NCI-H1436 treated with DMSO at 0.1 percent for 48 hours (cell line): ENCODE data around the gene TMUB1.

ENCODE experiments used
- DNase-seq: peaks from one replicate; lab custom pipeline; 2025; lab: John Stamatoyannopoulos, UW

The TMUB1 gene

DNA sequence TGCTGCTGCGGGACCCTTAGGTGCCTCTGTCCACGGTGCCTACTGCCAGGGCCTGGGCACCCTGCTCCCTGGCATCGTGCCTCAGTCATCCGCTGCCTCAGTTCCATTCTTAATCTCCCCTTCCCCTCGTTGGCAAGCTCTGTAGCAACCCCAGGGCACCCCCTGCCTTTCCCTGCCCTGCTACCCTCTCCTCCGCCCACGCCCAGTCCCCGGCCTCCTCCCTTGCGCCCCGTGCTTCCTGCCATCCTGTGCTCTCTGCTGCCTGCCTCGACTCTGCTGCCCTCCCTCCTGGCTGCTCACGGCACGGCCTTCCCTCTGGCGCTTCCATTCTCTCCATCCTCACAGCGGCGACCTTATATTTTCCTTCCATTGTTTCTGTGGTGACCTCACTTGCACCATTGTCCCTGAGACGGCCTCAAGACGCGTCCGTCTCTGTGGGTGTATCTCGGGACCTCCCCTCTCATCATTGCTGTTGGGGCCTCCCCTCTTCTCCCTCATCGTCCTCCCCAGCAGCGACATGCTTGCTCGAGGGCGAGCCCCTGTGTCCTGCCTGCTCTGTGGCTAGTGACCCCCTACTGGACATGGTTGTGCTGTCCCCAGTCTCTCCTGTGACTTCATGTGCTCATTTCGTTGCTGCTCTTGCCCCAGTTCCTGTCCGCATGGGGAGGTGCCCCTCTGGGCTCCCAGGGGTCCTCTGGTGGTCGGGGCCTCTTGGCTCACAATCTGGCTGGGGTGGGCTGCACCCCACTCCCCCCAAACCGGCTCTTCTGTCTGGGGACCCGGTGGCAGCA is 38.3 kb upstream of the TMUB1 start:
- no peak for DNase-seq

GRCh38 chr7:151120896-151121295 is 37.6 kb upstream of the TMUB1 start:
- DNase-seq, result no peak

GRCh38 chr7:151119902-151120301 is 36.6 kb upstream of the TMUB1 start:
- no peak for DNase-seq

DNA sequence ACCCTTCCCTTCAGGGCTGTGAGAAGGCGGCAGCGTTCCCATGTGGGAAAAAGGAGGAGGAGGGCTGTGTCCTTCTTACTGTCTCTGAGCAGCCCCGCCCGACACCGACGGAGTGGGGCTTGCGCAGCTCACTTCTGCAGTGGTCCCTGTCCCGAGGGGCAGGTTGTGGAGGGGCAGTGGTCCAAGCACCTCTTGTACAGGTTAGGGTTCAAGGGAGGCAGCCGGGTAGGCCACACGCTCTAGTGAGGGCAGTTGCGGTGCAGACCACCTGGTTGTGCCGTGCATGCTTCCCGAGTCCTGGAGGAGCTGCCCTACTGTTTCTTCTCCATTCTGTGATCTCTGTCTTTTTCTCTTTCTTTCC is 35.7 kb upstream of the TMUB1 start:
- no peak for DNase-seq

GRCh38 chr7:151118108-151119054 is 35.1 kb upstream of the TMUB1 start:
- DNase-seq, result no peak

GRCh38 chr7:151117565-151117964 is 34.3 kb upstream of the TMUB1 start:
- no peak for DNase-seq

GRCh38 chr7:151116603-151117440 is 33.5 kb upstream of the TMUB1 start:
- no peak for DNase-seq

GRCh38 chr7:151115836-151116418 is 32.6 kb upstream of the TMUB1 start:
- DNase-seq, result no peak

GRCh38 chr7:151115121-151115835 is 32.0 kb upstream of the TMUB1 start:
- no peak for DNase-seq

GRCh38 chr7:151114151-151115090 is 31.1 kb upstream of the TMUB1 start:
- DNase-seq, result no peak

- no peak for DNase-seq
Measured at GRCh38 chr7:151113344-151114150, 30.3 kb upstream of the TMUB1 start.

DNA sequence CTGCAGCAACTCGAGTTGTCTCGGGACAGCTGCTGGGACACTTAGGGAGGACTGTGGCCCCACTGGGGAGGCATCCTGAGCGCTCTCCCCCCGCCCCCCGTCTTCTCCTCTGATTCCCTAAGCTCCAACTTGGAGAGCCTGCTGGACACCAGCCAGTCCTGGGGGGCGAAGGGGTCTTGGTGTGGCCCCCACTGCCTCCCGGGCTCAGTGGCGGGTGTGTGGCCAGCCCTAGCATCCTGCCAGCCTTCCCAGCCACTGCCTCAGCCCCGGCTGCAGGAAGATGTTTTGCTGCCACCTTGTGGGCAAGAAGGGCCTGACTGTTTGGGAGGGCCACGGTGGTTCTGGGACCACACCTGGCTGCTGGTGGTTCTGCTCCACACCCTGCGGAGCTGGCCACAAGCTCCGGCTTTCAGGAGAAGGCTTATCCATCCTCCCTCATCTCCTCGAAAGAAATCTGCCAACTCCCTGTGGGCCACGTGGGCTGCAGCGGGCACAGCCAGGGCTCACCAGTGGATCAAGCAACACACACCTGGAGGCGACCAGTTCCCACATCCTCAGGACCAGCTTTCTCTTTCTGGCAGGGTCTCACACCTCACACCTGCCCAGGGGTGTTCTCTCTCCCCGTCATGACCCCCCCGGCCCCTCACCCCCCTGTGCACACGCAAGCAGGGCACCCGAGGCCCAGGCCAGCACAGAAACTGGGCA is 27.8 kb upstream of the TMUB1 start:
- no peak for DNase-seq

DNA sequence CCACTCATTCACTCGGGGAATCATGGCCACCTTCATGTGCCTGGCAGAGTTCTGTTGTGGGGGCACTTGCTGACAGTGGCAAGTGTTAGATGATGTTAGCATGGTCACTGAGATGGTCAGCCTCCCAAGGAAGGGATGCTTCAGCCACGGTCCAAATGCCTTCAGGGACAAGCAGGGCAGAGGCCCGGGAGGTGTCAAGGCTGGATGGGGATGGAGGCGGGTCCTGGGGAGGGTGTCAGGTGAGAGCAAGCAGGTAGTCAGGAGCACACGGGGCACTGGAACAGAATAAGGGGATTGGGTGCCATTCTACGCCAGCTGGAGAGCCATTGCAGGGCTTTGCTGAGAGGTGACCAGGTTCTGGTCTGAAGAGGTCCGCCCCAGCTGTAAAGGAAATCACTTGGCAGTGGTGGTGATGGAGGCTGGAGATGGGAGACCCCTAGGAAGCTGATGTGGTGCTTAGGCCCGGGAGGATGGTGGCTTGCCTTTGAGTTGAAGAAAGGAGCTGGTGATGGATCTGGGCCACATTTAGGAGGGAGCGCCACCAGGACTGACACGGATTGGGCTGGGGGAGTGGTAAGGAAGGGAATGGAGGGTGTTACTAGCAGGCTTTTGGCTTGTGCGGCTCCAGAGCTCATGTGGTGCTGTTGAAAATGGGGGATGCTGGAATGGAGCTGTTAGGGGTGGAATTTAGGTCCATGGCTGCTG is 27.1 kb upstream of the TMUB1 start:
- no peak for DNase-seq

GRCh38 chr7:151109094-151110048 is 26.1 kb upstream of the TMUB1 start:
- DNase-seq, result no peak

DNA sequence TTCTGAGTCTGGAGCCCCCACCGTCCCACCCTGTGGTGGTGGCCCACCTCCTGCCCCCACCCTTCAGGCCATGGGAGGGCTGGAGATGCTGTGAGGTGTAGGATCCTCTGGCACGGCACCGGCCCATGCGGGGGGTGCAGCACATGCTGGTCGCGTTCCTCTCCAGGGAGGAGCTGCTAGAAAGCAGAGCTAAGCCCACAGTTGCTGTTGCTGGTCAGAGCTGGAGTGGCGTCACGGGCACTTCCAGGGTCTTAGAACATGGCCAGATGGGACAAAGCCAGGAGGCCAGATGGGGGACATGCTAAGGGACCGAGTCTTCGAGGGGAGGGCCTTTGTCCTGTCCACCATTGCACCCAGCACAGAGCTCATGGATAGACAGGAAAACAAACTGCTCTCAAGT is 24.6 kb upstream of the TMUB1 start:
- DNase-seq, result no peak

DNA sequence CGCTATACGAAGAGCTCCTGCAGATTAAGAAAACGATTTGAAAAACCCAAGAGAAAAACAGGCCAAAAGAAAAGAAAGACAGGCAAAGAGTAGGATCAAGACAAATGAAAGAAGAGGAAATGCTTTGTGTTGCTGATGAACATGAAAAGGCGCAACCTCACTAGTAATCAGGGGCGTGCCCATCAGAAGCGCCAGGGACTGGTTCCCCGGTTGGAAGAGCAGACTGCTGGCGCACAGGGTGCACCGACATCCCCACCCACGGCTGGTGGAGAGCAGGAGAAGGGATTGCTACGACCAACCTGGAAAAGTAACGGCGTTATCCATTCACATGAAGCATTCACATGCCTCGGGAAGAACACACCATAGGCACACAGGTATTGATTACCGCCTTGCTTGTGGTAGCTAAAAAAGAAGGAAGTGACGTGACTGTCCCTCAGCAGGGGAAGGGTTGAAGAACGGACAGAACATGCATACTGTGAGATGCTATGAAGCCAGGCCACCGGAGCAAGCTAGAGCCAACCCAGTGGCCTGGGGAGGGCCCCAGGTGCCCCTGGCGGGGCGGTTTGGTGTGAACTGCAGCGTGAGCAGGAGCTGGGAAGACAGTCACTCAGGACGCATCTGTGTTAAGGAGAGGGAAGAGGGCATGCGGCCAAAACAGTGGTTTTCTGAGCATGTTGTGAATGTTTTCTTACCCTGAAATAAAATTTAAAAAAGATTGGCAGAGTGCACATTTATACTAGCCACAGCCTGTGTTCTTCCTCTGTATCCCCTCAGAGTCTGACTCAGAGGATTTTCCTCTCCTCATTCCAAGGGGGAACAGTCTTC is 21.3 kb upstream of the TMUB1 start:
- DNase-seq, result no peak
